Lung microvascular endothelial cell (primary cell): ENCODE data around the gene SDS. TPM values are rescaled to one million over a fixed set of nuclear protein-coding genes. Genes with fewer than 3 reads are reported as not detected.

ENCODE experiments used
- DNase-seq, 2 donors: peaks; one replicate each; pipeline versions ENCODE4 v3.0.0 to v3.0.0-alpha.2; 2010; ENCODE audit warnings: low read depth in 2 of 2
- total RNA-seq: library from RNA; depleted of rRNA; stranded (reverse); fragments of >200 nt; gene quantifications from 2 replicates; pipeline ENCODE4 v1.2.1, GENCODE V29; 2014

The SDS gene
- total RNA-seq, 1 donor from 2014 or later, result not detected

DNA sequence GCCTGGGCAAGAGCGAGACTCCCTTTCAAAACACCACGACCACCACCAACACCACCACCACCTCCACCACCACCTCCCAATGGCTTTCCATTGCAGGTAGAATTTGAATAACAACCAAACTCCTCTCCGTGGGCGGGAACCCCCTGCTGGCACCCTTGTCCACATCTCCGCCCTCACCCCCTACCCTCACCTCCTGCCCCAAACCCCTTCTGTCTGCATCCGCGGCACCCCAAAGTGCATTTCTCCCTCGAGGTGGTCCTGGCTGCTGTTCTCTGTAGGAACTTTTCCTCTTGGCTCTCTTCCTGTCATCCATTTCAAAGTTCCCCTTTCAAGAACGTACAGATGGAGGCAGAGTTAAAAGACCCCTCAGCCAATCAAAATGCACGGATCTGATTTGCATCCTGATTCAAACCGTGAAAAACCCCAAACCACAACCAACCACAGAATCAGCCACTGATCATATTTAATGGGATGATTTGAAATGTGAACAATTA, 22.3 kb upstream of the SDS start:
- DNase-seq, result no peak

DNA sequence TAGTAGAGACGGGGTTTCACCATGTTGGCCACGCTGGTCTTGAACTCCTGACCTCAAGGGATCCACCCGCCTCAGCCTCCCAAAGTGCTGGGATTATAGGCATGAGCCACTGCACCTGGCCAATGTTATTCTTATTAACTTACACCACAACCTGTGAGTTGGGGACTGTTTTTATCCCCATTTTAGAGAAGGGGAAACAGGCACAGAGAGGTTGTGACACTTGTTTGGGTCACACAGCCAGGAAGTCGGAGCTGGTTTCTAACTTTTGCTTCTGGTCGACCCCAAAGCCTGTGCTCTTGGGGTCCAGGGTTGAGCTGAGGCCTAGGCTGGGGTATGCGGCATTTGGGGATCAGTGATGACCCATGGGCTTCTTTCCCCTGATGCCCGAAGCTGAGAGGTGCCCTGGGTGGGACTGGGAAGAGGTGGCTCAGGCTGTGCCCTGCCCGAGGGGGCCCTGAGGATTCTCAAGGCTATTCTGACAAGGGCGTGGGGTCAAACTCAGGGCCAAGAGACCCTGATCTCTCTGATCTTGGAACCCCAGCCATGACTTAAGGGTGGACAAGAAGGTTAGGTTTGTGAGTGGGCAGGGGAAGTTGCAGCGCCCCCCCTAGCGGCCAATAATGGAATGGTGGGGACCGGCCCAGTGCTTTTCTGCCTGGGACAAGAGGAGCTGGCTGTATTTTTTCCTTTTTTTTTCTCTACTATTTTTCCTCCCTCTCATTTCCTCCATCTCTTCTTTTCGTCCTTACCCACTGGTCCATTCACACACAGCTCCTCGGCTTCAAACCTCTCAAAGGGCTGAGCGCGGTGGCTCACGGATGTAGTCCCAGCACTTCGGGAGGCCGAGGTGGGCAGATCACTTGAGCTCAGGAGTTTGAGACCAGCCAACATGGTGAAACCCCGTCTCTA, 21.5 kb upstream of the SDS start:
- DNase-seq, result peak; percentile 70 to 72

DNA sequence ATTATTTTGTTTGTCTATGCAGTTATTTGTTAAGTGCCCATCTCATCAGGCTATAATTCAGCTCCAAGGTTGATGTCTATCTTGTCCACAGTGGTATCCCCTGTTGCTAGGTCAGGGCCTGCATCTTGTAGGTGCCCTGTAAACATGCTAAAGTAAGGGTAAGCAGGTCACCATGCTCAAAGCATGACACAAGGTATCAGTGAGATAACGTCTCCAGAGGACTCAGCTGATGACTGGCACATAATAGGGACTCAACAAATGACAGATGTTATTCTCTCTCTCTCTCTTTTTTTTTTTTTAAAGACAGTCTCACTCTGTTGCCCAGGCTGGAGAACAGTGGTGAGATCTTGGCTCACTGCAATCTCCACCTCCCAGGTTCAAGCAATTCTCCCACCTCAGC, 20.8 kb upstream of the SDS start:
- no peak for DNase-seq

DNA sequence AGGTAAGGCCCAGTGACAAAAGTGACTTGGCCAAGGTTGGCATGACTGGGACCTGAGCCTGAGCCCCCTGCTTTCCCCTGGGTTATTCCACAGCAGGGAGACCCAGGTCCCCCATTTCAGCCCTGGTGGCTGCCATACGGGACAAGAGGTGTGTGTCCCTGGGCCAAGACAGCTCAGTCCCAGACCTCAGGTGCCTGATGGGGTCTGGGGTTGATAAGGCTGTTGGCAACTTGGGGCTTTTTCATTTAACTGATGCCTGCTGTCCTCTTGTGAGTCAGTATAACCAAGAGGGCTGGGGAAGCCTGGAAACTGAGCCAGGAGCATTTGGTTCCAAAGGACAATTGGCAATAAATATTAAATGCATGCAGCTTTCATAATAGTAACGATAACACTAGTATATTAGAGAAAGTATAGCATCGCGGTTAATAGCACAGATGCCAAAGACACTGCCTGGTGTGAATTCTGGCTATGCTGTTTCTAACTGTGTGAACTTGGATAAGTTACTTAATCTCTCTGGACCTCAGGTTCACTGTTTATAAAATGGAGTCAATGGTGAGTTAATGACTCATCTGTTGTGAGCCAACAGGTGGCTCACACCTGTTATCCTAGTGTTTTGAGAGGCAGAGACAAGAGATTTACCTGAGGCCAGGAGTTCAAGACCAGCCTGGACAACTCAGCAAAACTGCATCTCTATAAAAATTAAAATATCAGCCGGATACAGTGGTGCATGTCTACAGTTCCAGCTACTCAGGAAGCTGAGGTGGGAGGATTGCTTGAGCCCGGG, 19.4 kb upstream of the SDS start:
- no peak for DNase-seq

DNA sequence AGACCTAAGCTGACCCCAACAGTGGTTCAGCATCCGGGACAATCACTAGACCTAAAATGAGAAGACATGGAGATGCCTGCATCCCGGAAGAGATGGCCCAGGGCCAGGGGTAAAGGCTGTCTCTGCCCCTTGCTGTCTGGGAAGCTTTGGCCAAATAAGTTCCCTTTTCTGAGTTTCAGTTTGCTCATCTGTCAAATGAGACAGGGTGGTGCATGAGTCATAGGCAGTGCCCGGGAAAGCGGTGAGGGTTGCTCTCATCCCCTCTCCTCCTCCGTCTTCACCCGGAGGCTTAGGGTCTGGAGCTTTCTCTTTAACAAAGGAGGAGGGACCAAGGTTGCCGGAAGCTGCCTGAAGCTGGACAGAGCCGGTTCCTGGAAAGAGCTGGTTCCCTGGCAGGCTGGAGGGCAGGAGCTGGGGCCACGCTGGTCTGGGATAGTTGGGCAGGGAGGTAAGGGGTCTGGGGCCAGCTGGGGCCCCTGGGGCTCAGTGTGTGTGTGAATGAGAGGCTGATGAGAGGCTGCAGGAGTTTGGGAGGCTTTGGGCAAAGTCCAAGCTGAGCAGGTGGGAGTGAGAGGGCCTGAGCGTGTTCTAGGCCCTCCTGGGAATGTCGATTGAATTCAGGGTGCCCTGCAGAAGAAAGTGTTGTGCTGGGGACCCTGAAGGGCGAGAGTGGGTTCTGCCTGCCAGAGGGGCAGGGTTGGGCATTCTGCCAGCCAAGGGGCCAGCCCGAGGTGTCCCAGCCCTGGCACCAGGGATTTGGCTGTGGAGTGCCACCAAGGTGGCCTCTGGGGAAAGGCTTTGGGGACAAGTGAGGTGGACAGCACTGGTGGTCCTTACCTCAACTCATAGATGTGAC, 18.6 kb upstream of the SDS start, which contains the start of gene SDSL:
SDSL (plus strand) TSS at position 351 of the 856 bp plus-strand sequence. CDS start 5,603 bp downstream, outside the sequence.
- DNase-seq, result peak; percentile 46 to 81

DNA sequence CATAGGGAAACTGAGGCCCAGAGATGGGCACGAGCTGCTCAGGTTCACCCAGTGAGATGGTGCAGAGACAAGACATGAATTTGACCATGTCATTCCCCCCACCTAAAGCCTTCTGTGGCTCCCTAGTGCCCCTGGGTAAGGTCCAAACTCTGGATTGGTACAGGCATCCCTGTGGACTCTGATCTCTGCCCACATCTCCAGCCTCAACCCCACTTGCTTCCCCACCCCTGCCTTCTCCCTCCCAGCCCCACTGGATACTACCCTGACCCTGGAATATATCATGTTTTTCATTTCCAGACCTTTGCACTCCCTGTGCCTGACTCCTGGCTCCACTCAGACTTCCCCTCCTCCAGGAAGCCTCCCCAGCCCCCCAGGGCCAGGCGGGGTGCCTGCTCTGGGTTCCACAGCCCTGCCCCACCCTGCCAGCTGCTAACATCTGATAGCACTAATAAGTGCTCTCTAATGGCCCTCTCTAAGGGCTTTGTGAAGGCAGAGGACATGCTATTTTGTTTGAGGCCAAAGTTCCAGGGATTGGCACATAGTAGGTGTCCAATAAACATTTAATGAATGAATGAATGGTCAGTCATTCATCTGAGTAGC, 17.4 kb upstream of the SDS start:
- DNase-seq, result no peak

DNA sequence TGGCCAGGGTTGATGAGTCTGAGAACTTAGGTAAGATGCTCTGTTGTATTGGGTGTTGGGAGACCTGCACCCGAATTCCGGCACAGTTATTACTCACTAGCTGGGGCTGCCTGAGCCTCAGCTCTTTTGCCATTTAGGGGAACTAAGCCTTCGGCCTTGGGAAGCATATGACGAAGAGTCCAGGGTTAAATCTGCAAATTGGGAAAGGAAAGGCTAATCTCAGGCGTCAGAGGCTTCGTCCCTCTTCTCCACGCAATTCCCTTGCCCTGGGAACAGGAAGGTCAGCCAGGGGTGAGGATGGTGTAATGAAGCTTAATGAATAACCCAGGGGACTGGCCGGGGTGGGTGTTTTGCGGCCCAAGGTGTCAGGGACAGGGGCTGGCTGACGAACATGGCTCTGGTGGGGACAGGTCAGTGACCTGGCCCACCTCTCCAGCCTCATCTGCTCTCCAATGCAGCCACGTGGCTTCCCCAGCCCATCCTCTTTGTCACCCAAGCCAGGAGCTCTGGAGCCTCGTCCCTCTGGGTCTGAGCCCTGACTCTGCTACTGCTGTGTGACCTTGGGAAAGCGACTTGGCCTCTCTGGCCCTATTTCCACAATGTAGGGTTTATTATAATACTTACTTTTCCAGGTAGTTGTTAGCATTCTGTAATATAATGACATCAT, 14.7 kb upstream of the SDS start:
- peak in 1 of 2 donors; percentile 16 for DNase-seq

DNA sequence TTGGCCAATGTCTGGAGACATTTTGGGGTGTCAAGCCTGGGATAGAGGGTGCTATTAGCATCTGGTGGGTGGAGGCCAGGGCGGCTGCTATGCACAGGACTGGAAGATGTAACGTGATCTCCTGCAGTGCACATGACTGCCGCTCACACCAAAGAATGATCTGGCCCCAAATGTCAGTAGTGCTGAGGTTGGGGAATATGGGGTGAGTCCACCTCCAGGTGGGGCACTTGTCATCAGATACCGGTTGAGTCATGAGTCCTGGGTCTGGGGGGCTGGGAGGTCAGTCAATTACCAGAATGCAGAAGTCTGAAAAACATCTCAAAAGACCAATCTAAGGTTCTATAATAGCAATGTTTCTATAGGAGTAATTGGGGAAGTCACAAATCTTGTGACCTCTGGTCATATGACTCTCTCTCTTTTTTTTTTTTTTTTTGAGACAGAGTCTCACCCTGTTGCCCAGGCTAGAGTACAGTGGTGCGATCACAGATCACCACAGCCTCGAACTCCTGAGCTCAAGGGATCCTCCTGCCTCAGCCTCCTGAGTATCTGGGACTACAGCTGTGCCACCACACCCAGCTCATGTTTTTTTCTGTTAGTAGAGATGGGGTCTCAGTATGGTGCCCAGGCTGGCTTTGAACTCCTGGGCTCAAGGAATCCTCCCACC, 12.5 kb upstream of the SDS start:
- DNase-seq, result no peak

DNA sequence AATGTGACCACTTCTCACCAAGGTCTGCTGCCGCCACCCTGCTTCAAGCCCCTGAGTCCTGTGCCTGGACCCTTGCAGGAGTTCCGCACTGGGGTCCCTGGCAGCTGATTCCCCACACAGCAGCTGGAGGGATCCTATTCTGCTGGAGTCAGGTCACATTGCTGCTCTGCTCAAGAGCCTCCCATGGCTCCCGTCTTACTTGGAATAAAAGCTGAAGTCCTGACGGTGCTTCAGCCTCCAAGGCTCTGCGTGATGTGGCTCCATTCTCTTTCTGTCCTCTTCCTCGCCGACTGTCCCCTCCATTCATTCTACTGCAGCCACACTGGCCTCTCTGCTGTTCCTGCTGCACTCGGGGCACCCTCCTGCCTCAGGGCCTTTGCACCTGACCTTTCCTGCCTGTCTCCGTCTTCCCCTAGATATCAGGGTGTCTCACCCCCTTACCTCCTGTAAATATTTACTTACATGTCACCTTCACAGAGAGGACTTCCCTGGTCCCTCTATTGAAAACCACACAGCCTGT, 10.9 kb upstream of the SDS start:
- no peak for DNase-seq

DNA sequence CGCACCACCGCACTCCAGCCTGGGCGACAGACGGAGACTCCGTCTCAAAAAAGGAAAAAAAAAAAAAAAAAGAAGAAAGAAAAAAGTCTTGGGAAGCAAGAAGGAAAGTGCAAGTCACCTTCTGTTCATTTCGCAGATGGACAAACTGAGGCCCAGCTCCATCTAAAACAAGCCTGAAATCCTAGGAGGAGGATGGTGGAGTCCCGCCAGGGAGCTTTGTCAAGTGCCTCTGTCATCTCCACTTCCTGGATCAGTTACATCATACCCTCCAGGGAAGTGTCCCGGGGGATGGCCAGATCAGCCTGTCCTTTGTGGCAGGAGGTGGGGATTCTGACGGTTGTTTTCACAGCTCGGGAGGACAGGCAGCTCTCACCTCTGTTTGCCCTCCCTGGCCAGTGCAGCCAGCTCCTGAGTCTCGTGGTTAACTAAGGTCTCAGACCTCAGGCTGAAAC, 9.8 kb upstream of the SDS start:
- peak; percentile 14 to 47 for DNase-seq

DNA sequence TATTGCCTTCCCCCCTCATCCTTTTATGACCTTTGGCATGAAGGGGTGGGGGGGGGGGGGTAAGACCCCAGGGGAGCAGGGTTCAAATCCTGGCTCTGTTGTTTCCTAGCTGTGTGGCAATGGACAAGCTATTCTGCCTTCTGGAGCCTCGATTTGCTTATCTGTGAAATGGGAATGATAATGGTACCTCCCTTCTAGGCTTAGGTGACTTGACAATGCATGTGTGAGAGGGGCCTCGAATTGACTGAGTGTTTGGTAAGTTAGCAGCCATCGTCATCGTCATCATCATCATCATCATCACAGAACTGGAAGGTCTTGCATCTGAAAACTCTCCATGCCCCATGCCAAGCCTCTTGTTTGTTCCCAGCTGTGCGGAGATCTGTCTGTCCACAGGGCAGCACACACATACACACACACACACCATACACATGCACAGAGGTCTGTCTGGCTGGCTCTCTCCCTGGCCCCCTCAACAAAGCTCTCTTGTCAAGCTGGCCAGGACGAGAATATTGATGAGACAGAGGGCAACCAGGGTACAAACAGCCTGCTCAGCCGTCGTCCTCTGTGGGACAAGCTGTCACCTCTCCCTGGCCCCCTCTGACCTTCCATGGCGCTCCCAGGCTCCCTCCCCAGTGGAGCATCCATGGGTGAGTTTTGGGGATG, 5.9 kb upstream of the SDS start:
- no peak for DNase-seq

DNA sequence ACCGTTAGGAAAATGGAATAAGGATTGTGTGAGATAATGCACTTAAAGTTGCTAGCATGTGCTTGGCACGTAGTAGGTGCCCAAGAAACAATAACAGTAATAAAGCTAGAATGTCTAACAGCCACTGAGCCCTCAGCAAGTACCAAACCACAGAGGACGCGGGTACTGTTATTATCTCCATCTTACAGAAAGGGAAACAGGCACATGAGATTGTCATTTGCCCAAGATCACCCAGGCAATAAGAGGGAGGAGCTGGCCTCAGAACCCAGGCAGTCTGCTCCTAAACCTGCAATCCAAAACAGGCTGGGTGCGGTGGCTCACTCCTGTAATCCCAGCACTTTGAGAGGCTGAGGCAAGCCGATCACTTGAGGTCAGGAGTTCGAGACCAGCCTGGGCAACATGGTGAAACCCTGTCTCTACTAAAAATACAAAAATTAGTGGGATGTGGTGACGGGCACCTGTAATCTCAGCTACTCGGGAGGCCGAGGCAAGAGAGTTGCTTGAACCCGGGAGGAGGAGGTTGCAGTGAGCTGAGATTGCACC, 5.1 kb upstream of the SDS start:
- no peak for DNase-seq

DNA sequence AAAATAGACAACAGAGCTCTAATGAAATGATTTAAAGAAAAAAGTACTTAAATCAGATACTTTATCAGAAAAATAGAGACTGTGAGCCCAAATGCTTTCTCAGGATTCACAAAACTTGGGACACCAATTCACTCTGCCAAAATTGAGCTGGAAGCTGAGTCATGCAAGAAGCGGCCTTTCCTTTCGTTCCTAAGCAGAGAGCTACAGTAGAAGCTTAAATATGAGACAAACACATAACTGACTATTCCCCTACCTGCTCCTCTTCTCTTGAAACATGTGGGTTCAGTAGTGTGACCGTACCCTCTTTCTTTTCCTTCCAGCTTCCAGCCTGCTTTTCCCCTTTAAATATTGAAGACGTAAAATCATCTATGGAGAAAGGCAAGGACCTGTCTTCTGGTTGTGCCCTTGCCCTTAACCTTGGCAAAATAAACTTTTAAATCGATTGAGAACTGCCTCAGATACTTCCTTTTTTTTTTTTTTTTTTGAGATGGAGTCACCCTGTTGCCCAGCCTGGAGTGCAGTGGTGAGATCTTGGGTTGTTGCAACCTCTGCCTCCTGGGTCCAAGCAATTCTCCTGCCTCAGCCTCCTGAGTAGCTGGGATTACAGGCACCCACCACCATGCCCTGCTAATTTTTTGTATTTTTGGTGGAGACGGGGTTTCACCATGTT, 4.4 kb upstream of the SDS start:
- peak; percentile 36 to 51 for DNase-seq

DNA sequence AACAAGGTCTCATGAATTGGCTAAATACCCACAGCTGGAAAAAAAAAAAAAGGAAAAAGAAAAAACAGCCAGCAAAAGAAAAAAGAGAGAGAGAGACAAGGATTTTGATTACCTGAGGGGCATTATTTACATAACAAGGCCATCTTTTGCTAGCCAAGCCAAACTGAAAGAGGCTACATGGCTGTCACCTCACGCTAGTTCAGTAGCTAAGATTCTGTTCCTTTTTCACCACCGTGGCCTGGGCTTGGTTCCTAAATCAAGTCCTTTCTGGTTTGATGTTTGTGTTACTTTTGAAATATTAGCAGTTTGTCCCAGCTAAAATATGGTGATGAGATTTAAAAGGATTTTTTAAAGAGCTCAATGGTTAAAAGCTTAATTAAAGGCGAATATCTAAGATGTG, 2.0 kb upstream of the SDS start:
- DNase-seq, result no peak

DNA sequence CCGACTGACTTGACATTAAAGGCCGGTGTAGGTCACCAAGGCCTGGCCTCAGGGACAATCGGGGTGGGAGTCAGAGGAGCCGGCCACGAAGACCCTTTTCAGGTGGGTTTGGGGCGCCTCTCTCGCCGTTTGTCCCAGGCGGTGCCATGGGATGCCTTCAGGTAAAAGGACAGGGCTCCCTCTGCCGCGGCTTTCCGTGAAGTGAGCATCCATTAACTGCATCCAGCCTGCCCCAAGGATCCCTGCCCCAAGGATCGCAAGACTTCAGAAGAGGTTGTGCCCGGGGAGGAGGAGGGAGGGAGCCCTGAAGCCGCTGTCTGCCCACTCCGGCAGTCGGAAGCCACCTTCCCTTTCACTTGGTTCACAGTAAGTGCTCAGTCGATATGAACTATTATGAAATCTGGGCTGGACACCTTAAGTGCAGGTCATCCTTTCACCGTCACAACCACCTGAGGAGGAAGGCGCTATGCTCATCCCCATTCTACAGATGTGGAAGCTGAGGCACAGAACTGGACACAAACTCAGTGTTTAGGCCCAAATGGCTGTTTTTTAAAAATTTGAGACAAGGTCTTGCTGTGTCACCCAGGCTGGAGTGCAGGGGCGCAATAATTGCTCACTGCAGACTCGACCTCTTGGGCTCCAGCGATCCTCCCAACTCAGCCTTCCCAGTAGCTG, 964 bp downstream of the SDS start:
- no peak for DNase-seq

DNA sequence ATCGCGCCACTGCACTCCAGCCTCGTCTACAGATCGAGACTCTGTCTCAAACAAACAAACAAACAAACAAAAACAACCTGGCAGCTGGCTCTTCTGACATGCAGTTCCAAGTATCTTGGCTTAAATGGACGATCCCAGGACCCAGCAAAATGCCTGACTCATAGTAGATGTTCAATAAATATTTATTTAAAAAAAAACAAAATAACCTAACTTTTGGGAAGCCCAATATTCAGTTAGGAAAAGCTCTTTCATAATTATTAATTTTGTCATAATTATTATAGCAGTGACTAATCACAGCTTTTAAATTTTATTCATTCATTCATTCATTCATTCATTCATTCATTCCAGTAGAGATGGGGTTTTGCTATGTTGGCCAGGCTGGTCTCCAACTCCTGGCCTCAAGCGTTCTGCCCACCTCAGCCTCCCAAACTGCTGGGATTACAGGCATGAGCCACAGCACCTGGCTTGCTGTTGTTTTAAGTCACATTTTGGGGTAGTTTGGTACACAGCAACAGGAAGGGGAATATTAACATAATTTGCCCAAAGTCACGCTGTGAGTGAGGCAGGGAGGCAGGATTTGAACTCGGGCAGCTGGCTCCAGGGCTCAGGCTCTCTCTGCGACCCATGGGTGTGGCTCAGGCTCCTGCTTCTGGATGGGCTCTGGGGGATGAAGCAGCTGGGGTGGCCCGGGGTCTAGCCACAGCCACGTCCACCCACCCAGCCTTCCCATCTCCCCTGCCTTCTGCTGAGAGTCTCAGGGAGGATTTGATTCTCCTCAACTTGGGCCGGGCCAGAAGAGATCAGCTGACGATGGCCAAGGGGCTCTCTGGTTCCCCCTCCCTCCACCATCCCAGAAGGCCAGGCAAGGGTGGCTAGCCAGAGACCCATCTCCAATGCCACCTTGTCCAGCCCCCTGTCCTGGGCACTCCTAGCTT, 2.4 kb downstream of the SDS start:
- no peak for DNase-seq
